Measurements from ENCODE around the gene PLA2G4B.

Gene PLA2G4B

GRCh38 chr15:41790756-41791546, 47.7 kb upstream of the PLA2G4B start:
- H2AFZ ChIP-seq (ENCODE audit: low read depth, low read length) = no peak overlapping the region
- peaks cover 6% of the 10 kb centered on the region; the same call in 1 of the 2 replicates for H4K20me1 ChIP-seq (ENCODE audit: insufficient read depth, low read length)
- H3K4me3 ChIP-seq (ENCODE audit: low read length) = no peak overlapping the region
- no peak for TF ChIP-seq EZH2phosphoT487 (IDR thresholded peaks at IDR 0.05; ENCODE audit: low read depth)
- TF ChIP-seq, protein P1, sequence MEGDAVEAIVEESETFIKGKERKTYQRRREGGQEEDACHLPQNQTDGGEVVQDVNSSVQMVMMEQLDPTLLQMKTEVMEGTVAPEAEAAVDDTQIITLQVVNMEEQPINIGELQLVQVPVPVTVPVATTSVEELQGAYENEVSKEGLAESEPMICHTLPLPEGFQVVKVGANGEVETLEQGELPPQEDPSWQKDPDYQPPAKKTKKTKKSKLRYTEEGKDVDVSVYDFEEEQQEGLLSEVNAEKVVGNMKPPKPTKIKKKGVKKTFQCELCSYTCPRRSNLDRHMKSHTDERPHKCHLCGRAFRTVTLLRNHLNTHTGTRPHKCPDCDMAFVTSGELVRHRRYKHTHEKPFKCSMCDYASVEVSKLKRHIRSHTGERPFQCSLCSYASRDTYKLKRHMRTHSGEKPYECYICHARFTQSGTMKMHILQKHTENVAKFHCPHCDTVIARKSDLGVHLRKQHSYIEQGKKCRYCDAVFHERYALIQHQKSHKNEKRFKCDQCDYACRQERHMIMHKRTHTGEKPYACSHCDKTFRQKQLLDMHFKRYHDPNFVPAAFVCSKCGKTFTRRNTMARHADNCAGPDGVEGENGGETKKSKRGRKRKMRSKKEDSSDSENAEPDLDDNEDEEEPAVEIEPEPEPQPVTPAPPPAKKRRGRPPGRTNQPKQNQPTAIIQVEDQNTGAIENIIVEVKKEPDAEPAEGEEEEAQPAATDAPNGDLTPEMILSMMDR (IDR thresholded peaks at IDR 0.05; ENCODE audit: low read depth, low read length) = no peak
- no peaks in the 10 kb centered on the region for H3K9me3 ChIP-seq (ENCODE audit: insufficient read depth, low read length)
- H3K27me3 ChIP-seq (ENCODE audit: low read depth, low read length) = no peaks in the 10 kb centered on the region
- no peak overlapping the region for H3K9ac ChIP-seq (ENCODE audit: low read length)
- H3K27ac ChIP-seq (ENCODE audit: low read length) = no peak overlapping the region
- no peaks in the 10 kb centered on the region for H3K36me3 ChIP-seq (replicated peaks; ENCODE audit: low read depth, low read length)
- peaks cover 8% of the 10 kb centered on the region for H3K4me1 ChIP-seq (ENCODE audit: low read length)
- H3K4me2 ChIP-seq (ENCODE audit: low read length) = no peak overlapping the region
- 0 out of 2 replicates have a peak, but pooled peaks cover 4% of the 10 kb centered on the region for H3K79me2 ChIP-seq (ENCODE audit: low read length)

DNA sequence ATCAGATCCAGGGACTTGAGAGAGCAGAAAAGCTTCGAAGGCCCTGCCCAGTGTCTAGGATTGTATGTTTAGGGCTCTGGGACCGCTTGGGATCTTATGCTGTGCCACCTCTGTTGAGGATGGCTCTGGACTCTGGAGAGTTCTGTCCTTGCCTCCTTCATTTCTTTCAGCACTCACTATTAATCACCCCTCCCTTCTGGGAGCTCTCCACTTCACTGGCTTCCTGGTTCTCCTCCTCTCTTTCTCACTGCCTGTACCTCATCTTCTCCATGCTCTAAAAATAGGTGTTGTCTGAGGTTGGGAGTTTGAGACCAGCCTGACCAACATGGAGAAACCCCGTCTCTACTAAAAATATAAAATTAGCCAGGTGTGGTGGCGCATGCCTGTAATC, 47.1 kb upstream of the PLA2G4B start:
- H3K36me3 ChIP-seq (replicated peaks; ENCODE audit: low read depth, low read length) = no peaks in the 10 kb centered on the region
- no peak overlapping the region for H3K4me2 ChIP-seq (ENCODE audit: low read length)
- no peak overlapping the region for H3K27ac ChIP-seq (ENCODE audit: low read length)
- no peak overlapping the region for H2AFZ ChIP-seq (ENCODE audit: low read depth, low read length)
- TF ChIP-seq, protein P1 (IDR thresholded peaks at IDR 0.05; ENCODE audit: low read depth, low read length) = no peak
- no peak for TF ChIP-seq EZH2phosphoT487 (IDR thresholded peaks at IDR 0.05; ENCODE audit: low read depth)
- no peak overlapping the region for H3K4me3 ChIP-seq (ENCODE audit: low read length)
- no peaks in the 10 kb centered on the region for H3K9me3 ChIP-seq (ENCODE audit: insufficient read depth, low read length)
- H3K79me2 ChIP-seq (ENCODE audit: low read length) = 0 out of 2 replicates have a peak, but pooled peaks cover 4% of the 10 kb centered on the region
- no peaks in the 10 kb centered on the region for H3K27me3 ChIP-seq (ENCODE audit: low read depth, low read length)
- H4K20me1 ChIP-seq (ENCODE audit: insufficient read depth, low read length) = peaks cover 6% of the 10 kb centered on the region; the same call in 1 of the 2 replicates
- H3K9ac ChIP-seq (ENCODE audit: low read length) = no peak overlapping the region
- H3K4me1 ChIP-seq (ENCODE audit: low read length) = peaks cover 14% of the 10 kb centered on the region

GRCh38 chr15:41792000-41792637, 46.5 kb upstream of the PLA2G4B start:
- H3K9ac ChIP-seq (ENCODE audit: low read length) = no peak overlapping the region

More at GRCh38 chr15:41792000-41792637, 46.5 kb upstream of the PLA2G4B start:
- TF ChIP-seq, protein P1 (IDR thresholded peaks at IDR 0.05; ENCODE audit: low read depth, low read length) = no peak
- TF ChIP-seq EZH2phosphoT487 (IDR thresholded peaks at IDR 0.05; ENCODE audit: low read depth) = no peak
- Histone ChIP-seq H3K4me2 (ENCODE audit: low read length) (no peak overlapping the region), H3K36me3 (replicated peaks; ENCODE audit: low read depth, low read length) (no peaks in the 10 kb centered on the region), H3K27ac (ENCODE audit: low read length) (no peak overlapping the region), H3K4me3 (ENCODE audit: low read length) (no peak overlapping the region), H3K79me2 (ENCODE audit: low read length) (0 out of 2 replicates have a peak, but pooled peaks cover 4% of the 10 kb centered on the region), H3K9me3 (ENCODE audit: insufficient read depth, low read length) (no peaks in the 10 kb centered on the region), H2AFZ (ENCODE audit: low read depth, low read length) (no peak overlapping the region), H3K27me3 (ENCODE audit: low read depth, low read length) (no peaks in the 10 kb centered on the region), H3K4me1 (ENCODE audit: low read length) (peaks cover 19% of the 10 kb centered on the region), H4K20me1 (ENCODE audit: insufficient read depth, low read length) (peaks cover 6% of the 10 kb centered on the region; the same call in 1 of the 2 replicates)
